ENCODE results near the gene KRTAP10-11. TPM values are rescaled to one million over a fixed set of nuclear protein-coding genes. Genes with fewer than 3 reads are reported as not detected.

The KRTAP10-11 gene
- total RNA-seq, 1 experiment from 2014 or later = not detected

- TF ChIP-seq TCF7 (CRISPR knock-in tag; IDR thresholded peaks at IDR 0.05; ENCODE audit: low read depth) = no peak
- Mint-ChIP-seq H3K36me3 (peaks cover 23% of the 10 kb centered on the region), H3K4me1 (peaks cover 20% of the 10 kb centered on the region), H3K27me3 (ENCODE audit: low read depth) (peaks cover 10% of the 10 kb centered on the region), H3K4me3 (no peak within 1 kb of the TSS), H3K9me3 (peaks cover 24% of the 10 kb centered on the region), H3K27ac (no peak within 1 kb of the TSS)
- no peak for DNase-seq (ENCODE audit: low spot score)
- ATAC-seq = no peak
- ChIA-PET CTCF (interaction anchor here (1.1 kb wide), 1 partner anchor 31 kb away, joined by 3 read pairs; no protein-coding TSS in a partner anchor), POLR2A (no interaction called here)
These were observed 8.5 kb downstream of the KRTAP10-11 start, which contains the start of gene KRTAP12-4 for GRCh38 chr21:44654576-44655175. KRTAP12-4 (minus strand) TSS chr21:44654659; CDS start chr21:44654614, 45 bp downstream.

- ChIA-PET CTCF (no interaction called here), POLR2A (no interaction called here)
- H3K36me3 Mint-ChIP-seq = peaks cover 23% of the 10 kb centered on the region
- H3K9me3 Mint-ChIP-seq = peaks cover 24% of the 10 kb centered on the region
- DNase-seq (ENCODE audit: low spot score) = no peak
- peaks cover 39% of the 10 kb centered on the region for H3K4me1 Mint-ChIP-seq
- ATAC-seq = no peak
- no peak overlapping the region for H3K27ac Mint-ChIP-seq
- peaks cover 10% of the 10 kb centered on the region for H3K27me3 Mint-ChIP-seq (ENCODE audit: low read depth)
- no peak for TF ChIP-seq JUN (CRISPR knock-in tag; IDR thresholded peaks at IDR 0.05)
- no peak for TF ChIP-seq TEAD1 (CRISPR knock-in tag; IDR thresholded peaks at IDR 0.05)
- no peak for TF ChIP-seq ZNF423 (CRISPR knock-in tag; IDR thresholded peaks at IDR 0.05)
- TF ChIP-seq SMAD4 (CRISPR knock-in tag; IDR thresholded peaks at IDR 0.05) = no peak
- TF ChIP-seq GRHL2 (CRISPR knock-in tag; IDR thresholded peaks at IDR 0.05; ENCODE audit: insufficient replicate concordance, severe bottlenecking) = no peak
- TF ChIP-seq FOXP1 (CRISPR knock-in tag; IDR thresholded peaks at IDR 0.05; ENCODE audit: borderline replicate concordance) = no peak
- TF ChIP-seq CREM (CRISPR knock-in tag; IDR thresholded peaks at IDR 0.05) = no peak
- no peak for TF ChIP-seq EMX1 (CRISPR knock-in tag; IDR thresholded peaks at IDR 0.05)
- no peak for TF ChIP-seq MYBL2 (CRISPR knock-in tag; IDR thresholded peaks at IDR 0.05)
- TF ChIP-seq, protein P1, sequence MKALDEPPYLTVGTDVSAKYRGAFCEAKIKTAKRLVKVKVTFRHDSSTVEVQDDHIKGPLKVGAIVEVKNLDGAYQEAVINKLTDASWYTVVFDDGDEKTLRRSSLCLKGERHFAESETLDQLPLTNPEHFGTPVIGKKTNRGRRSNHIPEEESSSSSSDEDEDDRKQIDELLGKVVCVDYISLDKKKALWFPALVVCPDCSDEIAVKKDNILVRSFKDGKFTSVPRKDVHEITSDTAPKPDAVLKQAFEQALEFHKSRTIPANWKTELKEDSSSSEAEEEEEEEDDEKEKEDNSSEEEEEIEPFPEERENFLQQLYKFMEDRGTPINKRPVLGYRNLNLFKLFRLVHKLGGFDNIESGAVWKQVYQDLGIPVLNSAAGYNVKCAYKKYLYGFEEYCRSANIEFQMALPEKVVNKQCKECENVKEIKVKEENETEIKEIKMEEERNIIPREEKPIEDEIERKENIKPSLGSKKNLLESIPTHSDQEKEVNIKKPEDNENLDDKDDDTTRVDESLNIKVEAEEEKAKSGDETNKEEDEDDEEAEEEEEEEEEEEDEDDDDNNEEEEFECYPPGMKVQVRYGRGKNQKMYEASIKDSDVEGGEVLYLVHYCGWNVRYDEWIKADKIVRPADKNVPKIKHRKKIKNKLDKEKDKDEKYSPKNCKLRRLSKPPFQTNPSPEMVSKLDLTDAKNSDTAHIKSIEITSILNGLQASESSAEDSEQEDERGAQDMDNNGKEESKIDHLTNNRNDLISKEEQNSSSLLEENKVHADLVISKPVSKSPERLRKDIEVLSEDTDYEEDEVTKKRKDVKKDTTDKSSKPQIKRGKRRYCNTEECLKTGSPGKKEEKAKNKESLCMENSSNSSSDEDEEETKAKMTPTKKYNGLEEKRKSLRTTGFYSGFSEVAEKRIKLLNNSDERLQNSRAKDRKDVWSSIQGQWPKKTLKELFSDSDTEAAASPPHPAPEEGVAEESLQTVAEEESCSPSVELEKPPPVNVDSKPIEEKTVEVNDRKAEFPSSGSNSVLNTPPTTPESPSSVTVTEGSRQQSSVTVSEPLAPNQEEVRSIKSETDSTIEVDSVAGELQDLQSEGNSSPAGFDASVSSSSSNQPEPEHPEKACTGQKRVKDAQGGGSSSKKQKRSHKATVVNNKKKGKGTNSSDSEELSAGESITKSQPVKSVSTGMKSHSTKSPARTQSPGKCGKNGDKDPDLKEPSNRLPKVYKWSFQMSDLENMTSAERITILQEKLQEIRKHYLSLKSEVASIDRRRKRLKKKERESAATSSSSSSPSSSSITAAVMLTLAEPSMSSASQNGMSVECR (CRISPR knock-in tag; IDR thresholded peaks at IDR 0.05; ENCODE audit: borderline replicate concordance) = no peak
- TF ChIP-seq HMGXB4 (CRISPR knock-in tag; IDR thresholded peaks at IDR 0.05) = no peak
- no peak overlapping the region for H3K4me3 Mint-ChIP-seq
These were observed 10.7 kb downstream of the KRTAP10-11 start for GRCh38 chr21:44656868-44657267.

GRCh38 chr21:44657635-44658540 lies 11.7 kb downstream of the KRTAP10-11 start, which contains the start of gene KRTAP12-3:
KRTAP12-3 (plus strand) TSS chr21:44657932; CDS start chr21:44657980, 48 bp downstream.
- Mint-ChIP-seq H3K9me3 (peaks cover 22% of the 10 kb centered on the region), H3K4me1 (peaks cover 39% of the 10 kb centered on the region), H3K36me3 (peaks cover 23% of the 10 kb centered on the region), H3K27me3 (ENCODE audit: low read depth) (peaks cover 8% of the 10 kb centered on the region), H3K27ac (peak within 1 kb of the TSS; percentile 69), H3K4me3 (no peak within 1 kb of the TSS)
- ATAC-seq (no peak), DNase-seq (ENCODE audit: low spot score) (no peak)
- POLR2A ChIA-PET = no interaction called here
- CTCF ChIA-PET = no interaction called here
- TF ChIP-seq NR2C2 (CRISPR knock-in tag; IDR thresholded peaks at IDR 0.05) (no peak), MLX (CRISPR knock-in tag; IDR thresholded peaks at IDR 0.05) (no peak), TCF7 (CRISPR knock-in tag; IDR thresholded peaks at IDR 0.05; ENCODE audit: low read depth) (no peak), ZNF396 (CRISPR knock-in tag; IDR thresholded peaks at IDR 0.05; ENCODE audit: borderline replicate concordance) (no peak), ESRRA (CRISPR knock-in tag; IDR thresholded peaks at IDR 0.05; ENCODE audit: borderline replicate concordance) (no peak), FOXK1 (CRISPR knock-in tag; IDR thresholded peaks at IDR 0.05) (no peak)
- TF ChIP-seq, protein P2, sequence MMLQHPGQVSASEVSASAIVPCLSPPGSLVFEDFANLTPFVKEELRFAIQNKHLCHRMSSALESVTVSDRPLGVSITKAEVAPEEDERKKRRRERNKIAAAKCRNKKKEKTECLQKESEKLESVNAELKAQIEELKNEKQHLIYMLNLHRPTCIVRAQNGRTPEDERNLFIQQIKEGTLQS (CRISPR knock-in tag; conservative IDR thresholded peaks at IDR 0.05) = no peak
- TF ChIP-seq, protein P3, sequence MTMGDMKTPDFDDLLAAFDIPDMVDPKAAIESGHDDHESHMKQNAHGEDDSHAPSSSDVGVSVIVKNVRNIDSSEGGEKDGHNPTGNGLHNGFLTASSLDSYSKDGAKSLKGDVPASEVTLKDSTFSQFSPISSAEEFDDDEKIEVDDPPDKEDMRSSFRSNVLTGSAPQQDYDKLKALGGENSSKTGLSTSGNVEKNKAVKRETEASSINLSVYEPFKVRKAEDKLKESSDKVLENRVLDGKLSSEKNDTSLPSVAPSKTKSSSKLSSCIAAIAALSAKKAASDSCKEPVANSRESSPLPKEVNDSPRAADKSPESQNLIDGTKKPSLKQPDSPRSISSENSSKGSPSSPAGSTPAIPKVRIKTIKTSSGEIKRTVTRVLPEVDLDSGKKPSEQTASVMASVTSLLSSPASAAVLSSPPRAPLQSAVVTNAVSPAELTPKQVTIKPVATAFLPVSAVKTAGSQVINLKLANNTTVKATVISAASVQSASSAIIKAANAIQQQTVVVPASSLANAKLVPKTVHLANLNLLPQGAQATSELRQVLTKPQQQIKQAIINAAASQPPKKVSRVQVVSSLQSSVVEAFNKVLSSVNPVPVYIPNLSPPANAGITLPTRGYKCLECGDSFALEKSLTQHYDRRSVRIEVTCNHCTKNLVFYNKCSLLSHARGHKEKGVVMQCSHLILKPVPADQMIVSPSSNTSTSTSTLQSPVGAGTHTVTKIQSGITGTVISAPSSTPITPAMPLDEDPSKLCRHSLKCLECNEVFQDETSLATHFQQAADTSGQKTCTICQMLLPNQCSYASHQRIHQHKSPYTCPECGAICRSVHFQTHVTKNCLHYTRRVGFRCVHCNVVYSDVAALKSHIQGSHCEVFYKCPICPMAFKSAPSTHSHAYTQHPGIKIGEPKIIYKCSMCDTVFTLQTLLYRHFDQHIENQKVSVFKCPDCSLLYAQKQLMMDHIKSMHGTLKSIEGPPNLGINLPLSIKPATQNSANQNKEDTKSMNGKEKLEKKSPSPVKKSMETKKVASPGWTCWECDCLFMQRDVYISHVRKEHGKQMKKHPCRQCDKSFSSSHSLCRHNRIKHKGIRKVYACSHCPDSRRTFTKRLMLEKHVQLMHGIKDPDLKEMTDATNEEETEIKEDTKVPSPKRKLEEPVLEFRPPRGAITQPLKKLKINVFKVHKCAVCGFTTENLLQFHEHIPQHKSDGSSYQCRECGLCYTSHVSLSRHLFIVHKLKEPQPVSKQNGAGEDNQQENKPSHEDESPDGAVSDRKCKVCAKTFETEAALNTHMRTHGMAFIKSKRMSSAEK (CRISPR knock-in tag; IDR thresholded peaks at IDR 0.05; ENCODE audit: borderline replicate concordance) = no peak
